Measurements from ENCODE around the gene APPL2.
"Not testable (repeated sequence)": the region's sequence is repeated elsewhere in the genome, so short reads cannot be mapped to it uniquely, and the experiment has no call there.

The APPL2 gene

GRCh38 chr12:105256011-105256410 is 20.0 kb upstream of the APPL2 start:
- no peak for DNase-seq

- no peak for DNase-seq
These were observed 18.0 kb upstream of the APPL2 start for GRCh38 chr12:105253866-105254513.

- DNase-seq = no peak
These were observed 16.9 kb upstream of the APPL2 start for GRCh38 chr12:105252901-105253300.

DNA sequence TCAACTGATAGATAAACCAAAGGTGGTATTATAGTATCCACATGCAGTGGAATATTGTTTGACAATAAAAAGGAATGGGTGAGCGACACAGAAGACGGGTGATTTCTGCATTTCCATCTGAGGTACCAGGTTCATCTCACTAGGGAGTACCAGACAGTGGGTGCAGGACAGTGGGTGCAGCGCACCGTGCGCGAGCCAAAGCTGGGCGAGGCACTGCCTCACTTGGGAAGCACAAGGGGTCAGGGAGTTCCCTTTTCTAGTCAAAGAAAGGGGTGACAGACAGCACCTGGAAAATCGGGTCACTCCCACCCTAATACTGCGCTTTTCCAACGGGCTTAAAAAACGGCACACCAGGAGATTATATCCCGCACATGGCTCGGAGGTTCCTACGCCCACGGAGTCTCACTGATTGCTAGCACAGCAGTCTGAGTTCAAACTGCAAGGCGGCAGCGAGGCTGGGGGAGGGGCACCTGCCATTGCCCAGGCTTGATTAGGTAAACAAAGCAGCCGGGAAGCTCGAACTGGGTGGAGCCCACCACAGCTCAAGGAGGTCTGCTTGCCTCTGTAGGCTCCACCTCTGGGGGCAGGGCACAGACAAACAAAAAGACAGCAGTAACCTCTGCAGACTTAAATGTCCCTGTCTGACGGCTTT is 9.9 kb upstream of the APPL2 start:
- not testable (repeated sequence) for DNase-seq

GRCh38 chr12:105245291-105245690 is 9.3 kb upstream of the APPL2 start:
- no peak for DNase-seq

DNA sequence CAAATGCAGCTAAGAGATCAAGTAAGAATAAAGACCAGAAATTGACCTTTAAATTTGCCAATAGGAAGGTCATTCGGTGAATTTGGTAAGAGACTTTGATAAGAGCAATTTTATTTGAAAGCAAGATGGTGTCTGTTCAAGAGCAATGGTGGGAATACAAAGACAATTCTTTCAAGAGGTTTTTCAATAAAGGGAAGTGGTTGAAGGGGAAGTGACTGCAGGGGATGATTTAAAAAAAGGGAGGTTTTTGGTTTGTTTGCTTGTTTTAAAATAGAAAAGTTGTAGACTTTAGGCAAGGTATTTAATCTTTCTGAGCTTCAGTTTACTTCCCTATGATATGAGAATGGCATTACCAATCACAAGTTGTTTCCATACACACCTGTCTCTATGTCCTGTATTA is 4.3 kb upstream of the APPL2 start:
- DNase-seq = no peak

DNA sequence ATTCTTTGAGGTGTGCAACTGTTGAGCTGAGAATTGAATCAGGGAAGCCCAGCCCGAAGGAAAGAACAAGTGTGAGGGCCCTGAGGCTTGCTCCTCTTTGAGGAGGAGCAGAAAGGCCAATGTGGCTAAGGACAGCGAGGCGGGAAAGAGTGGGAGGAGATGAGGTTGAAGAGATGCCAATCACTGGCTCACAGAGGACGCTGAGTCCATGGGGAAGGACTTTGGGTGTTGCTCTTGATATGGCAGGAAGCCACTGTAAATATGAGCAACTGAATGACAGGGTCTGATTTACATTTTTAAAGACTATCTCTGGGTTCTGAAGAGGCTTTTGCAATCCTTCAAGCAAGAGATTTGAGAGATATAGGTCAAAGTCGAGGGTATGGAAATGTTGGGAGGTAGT is 3.3 kb upstream of the APPL2 start:
- no peak for DNase-seq

DNA sequence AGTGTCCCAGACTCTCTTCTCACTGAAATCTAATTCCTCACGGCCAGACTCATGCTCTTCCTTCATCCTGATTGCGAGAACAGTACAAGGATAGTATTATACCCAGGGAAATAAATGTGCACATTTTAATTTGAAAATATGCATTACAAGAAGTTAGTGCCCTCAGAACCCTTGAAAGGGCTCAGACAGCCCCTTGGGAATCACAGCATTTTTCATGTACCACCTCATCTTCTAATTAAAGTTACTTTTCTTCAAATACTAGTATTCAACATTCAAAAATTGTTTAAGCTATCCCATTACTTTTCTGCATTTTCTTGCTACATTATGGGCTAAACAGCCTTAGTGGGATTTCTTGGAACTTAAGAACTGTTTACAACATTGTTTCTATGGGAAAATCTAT is 1.7 kb upstream of the APPL2 start:
- DNase-seq = no peak

GRCh38 chr12:105235281-105235731 is 668 bp downstream of the APPL2 start:
- no peak for DNase-seq

DNA sequence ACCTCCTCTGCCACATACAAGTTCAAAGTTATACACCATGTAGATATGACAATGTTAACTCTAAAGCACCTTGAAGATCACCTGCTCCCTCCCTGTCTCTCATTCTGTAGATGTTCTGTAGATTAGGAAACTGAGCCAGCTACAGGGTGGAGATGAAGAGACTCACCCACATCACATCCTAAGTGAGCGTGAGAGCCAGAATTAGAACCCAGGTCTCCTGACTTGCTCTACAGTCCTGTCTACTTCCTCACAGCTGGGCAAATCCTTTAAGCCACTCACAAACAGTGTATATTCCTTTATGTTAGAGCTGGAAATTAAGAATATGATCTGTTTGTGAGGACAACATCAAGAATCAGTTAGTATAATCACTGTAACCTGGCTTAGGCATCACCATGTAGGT is 1.8 kb downstream of the APPL2 start:
- DNase-seq = no peak

DNA sequence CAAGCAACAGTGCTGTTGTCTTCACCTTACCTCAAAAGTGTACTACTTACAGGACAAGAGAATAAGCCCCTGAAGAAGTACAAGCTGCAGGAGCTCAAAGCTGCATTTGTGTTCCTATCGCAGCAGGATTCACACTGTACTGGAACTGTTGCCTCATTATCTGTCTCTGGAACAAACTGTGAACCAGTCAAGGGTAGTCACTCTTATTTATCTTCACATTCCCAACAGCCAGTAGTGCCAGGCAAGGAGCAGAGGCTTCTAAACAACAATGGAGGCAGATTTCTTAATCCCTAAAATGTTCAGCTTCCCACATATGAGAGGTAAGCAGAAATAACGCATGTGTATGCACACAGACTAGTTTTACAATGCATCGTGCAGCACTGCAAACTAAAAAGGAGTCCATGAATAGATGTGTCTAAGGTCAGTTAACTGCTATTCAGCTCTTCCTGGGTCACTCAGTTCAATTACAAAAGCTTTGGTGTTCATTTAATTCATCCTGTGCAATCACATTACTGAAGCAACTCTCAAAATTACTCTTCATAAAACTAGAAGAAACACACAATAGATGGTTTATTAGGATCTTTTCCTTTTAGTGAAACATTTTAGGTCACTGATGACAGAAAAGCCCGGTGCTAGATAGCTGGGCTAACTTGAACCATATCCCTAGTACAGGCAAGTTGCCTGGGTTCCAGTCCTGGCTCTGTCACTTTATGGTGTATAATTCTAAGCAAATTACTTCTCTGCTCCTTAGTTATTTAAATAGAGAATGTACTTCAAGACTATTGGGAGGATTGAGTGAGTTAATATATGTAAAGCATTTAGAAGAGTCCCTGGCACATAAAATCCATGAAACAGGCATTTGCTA is 2.7 kb downstream of the APPL2 start:
- DNase-seq = no peak

- no peak for DNase-seq
These were observed 4.6 kb downstream of the APPL2 start for GRCh38 chr12:105231396-105231795.

DNA sequence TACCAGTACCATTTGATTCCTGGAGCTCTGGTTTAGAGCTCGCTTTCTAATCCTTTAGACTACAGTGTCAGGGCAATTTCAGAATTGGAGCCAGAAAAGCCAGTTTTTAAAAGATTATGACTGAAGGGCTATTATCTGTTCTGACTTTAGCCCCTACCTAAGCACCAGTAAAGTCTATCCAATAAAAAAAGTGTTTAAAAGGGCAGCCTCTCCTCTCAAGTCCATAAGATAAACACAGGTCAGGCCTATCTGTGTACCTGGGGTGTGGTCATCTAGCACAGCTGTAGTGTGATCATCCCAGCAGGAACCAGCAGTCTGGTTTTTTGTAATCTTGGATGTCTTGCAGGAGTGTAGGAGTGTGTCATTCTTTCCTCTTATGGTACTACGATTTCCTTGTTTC is 6.6 kb downstream of the APPL2 start:
- no peak for DNase-seq

DNA sequence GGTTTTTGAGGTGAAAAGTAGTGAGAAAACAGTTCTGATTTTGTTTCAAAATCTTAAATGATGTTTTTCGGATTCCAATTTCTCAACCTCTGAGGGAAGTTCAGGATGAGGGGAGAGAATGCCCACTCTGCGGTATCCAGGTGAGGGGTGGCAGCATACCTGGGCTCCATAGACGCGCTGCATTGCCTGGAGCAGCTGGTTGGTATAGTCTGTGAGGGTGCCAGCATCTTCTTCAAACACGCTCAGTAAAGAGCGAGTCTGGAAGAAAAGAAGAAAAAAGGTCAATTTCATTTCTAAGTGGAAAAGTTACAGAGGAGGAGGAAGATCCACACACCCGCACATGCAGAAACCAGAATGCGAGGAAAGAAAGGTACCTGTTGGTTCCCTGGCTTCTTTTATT is 7.0 kb downstream of the APPL2 start:
- no peak for DNase-seq

- no peak for DNase-seq
These were observed 7.5 kb downstream of the APPL2 start for GRCh38 chr12:105228494-105228893.

GRCh38 chr12:105227879-105228278 is 8.1 kb downstream of the APPL2 start:
- DNase-seq = no peak

DNA sequence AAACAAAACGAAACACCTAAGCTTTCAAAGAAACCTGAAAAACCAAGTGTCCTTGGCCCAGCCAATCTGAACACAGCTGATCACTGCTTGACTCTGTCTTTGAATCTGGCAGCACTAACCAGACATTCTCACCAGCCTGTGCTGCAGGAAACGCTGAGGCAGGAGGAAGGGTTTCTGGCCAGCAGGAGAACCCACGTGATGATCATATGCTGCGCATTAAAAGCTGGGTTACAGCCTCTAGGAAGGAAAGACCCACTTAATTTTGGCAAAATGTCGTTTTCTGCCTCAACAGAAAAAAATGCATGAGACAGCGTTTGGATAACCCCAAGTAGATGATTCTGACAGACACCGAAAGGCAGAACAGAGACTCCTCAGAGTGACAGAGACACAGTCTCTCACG is 9.8 kb downstream of the APPL2 start:
- no peak for DNase-seq

- no peak for DNase-seq
These were observed 10.4 kb downstream of the APPL2 start for GRCh38 chr12:105225505-105226015.

DNA sequence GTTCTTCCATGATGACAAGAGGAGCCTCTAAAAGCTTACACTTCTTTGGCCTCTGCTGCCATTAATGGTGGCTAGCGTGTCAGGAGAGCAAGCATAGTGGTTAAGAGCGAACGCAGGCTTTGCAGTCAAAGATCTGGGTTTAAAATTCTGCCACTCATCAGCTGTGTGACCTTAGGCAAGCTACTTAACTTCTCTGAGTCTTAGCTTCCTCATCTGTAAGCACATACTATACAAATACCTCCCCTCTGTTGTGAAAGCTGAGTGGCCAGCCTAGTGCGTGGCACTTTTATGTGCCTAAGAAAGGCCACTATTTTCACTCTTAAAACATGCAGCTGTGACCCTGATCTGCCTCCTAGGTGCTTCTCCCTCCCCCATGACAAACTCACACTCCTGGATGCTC is 11.6 kb downstream of the APPL2 start:
- DNase-seq = no peak

DNA sequence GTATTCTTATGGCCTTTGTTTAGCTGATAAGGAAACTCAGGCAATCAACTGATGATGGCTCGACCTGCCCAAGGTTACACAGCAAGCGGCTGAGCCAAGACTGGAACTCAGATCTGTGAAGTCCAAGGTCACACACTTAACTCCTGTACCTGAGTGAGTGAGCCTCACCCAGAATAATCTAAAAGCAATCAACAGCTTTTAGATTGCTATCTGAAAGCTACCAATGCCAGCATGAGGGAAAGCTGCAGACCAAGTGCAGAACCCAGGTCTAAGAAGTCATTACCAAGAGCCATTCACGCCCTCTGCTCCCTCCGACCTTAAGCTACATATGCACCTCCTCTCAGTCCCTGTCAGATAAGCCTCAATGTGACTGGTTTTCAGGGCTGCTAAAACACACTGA is 12.1 kb downstream of the APPL2 start:
- no peak for DNase-seq

DNA sequence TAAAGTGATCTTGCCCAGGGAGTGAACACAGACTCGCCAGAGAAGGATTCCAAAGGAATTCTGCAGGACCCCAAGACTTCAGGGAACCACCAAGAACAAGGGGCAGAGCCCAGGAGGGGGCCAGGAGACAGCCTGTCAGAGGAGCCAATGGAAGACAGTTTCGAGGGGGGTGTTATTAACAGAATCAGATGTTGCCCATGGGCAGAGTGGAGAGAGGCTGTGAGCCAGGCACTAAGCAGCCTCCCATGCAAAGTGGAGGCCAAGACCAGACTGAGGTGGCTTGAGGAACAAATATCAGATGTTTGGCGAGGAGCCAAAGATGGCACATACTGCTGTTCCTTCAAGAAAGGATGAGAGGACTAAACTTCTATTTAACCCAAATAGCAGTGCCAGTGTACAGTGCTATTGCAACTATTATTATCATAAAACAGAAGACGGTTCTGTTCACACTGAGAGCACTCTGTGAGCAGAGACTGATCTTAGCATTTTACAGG is 12.6 kb downstream of the APPL2 start:
- no peak for DNase-seq

DNA sequence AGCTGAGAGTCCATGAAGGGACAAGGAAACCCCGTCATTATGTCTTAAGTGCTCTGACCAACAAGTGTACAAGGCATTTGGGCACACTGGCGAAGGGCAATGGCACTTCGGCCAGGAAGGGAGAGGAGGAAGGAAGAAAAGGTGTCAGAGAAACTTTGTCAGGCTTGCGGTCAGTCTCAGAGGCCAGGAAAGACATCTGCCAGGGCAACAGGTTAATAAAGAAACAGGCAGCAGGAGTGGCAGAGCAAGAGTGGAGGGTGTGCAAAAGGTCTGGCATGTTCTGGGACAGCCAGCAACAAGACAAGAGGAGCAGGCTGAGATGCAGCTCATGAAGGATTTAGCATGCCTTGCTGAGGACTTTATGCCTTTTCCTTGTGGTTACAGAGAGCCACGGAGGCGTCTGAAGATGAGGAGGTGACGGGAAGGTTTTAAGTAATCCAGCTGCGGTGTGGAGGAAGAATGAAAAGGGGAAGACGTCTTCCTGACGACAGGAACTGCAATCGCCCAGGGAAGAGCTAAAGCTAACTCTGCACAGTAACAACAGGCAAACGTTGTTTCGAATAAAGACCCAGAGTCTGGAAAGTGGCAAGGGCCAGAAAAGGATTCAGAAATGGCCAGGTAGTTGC is 13.1 kb downstream of the APPL2 start:
- DNase-seq = no peak

DNA sequence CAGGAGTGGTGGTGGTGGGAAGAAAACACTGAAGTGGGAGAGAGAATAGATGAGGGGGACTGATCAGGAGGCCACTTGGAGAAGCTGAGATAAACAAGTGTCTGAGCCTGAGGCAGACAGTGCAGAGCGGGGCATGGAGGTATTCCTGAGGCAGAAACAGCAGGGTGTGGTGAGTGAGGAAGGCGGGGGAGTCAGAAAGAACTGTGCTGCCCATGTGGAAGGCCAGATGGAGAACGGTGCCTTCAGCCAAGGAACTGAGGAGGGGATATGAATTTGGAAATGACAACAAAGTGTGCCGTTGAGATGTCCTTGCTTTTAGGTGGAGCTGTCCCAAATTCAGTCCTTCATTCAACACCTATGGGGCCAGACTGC is 13.7 kb downstream of the APPL2 start:
- DNase-seq = no peak
